Measurements from ENCODE around the gene STAP2.

The STAP2 gene, protein sequence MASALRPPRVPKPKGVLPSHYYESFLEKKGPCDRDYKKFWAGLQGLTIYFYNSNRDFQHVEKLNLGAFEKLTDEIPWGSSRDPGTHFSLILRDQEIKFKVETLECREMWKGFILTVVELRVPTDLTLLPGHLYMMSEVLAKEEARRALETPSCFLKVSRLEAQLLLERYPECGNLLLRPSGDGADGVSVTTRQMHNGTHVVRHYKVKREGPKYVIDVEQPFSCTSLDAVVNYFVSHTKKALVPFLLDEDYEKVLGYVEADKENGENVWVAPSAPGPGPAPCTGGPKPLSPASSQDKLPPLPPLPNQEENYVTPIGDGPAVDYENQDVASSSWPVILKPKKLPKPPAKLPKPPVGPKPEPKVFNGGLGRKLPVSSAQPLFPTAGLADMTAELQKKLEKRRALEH

DNA sequence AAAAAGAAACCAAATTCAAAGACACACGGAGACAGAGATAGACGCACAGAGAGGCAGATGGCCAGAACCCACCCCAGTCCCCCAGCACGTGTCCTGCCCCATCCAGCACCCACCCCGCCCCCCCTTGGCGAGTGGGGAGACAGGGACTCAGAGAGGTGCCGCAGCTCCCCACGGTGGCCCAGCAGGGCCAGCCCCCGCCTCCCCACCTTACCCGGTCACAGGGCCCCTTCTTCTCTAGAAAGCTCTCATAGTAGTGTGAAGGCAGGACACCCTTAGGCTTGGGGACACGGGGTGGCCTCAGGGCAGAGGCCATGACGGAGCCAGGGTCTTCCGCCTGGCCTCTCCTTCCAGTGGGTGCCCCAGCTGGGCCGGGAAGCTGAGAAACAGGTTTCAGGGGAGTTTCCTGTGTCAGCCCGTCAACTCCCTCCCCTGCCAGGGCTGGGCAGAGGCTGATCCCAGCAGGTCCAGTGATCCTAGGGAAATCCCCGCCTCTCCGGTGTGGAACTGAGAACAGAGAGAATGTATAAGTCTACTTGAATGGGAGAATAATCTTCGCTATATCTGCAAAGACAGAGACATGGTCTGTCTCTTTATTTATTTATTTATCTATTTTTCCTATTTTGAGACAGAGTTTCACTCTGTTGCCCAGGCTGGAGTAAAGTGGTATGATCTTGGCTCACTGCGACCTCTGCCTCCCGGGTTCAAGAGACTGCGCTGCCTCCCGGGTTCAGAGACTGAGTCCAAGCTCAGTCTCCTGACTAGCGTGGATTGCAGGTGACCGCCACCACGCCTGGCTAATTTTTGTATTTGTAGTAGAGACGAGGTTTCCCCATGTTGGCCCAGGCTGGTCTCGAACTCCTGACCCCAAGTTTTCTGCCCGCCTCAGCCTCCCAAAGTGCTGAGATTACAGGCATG, at the start of gene STAP2:
TSS of gene STAP2 (minus strand) at position 387 of the 915 bp plus-strand sequence. CDS start at position 313, 74 bp downstream.
- DNase-seq: no peak

DNA sequence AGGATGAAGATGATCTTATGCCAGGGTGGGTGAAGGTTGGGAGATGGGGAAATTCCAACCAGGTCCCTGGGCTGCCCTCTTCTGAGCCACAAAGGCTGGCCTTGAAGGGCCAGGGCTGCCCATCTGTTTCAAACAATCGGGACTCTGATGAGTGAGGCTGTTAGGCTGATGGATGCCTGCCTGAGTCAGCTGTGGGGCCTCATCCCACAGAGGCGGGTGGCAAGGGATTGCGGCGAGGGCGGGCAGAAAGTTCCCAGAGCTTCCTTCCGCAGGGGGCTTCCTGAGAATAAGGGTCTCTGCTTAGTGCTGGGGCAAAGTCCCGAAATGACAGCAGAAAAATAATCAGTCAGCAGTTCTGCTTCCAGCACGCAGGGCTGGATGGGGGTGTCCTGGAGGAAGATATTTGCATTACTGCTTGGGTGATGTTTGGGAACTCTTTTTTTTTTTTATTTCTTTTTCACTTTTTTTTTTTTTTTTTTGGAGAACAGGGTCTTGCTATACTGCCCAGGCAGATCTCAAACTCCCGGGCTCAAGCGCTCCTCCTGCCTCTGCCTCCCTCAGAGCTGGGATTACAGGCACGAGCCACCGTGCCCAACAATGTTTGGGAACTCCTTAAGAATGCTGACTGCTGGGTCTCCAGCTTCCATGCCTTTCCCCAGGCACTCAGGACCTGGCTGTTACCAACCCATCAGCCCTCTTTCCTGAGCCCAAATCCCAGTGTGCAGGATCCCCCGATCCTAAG, 47.6 kb upstream of the STAP2 start:
- DNase-seq: no peak

DNA sequence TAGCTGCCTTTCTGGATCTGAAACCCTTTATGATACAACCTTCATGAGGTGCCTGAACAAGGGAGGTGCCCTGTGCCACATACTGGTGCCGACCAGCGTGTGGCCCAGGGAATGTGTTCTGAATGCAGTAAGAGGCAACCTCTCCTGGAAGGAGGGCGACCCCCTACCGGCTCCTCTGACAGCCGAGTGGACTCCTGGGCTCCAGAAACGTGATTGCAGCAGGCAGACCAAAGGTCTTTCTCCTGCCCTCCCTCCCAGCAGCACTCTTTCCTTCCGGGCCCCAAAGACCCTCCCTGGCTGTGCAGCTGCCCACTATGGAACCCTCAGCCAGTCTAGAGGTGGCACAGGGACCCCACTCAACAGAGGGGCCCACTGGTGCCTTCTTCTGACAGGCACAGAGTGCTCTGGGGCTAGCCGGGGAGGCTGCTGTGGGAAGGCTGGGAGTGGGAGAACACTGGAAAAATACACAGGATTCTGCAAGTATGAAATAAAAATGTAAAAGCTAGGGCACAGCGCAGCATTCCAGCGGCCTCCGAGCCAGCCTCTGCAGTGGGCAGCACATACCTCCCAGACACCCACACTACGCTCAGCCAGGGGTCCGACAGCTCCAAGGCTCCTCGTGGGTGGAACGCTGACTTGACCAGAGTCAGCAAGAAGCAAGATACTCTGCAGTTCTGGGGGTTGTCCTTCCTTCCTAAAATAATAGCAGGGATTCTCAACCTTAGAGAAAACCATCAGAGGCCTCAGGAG, 46.8 kb upstream of the STAP2 start:
- no peak for DNase-seq

DNA sequence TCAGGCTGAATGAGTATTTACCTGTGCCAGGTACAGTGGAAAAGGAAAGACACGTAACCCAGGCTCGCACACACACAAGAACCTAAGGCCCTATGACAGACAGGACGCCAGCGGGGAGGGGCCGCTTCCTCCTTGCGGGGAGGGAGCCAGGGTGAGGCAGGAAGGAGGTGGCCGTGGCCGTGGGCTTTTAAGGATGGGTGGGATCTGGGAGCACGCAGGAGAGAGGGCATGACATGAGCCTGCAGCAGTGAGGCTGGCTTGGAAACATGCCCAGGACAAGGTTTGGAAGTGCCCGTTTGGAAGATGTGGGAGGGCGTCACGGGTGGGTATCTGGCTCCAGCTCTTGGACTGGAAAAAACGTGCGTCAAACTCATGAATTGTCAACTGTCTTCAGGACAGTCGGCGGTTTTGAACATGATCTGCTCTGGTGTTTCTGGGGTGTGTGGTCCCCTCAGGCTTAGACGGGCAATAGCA, 41.7 kb upstream of the STAP2 start:
- DNase-seq: no peak

DNA sequence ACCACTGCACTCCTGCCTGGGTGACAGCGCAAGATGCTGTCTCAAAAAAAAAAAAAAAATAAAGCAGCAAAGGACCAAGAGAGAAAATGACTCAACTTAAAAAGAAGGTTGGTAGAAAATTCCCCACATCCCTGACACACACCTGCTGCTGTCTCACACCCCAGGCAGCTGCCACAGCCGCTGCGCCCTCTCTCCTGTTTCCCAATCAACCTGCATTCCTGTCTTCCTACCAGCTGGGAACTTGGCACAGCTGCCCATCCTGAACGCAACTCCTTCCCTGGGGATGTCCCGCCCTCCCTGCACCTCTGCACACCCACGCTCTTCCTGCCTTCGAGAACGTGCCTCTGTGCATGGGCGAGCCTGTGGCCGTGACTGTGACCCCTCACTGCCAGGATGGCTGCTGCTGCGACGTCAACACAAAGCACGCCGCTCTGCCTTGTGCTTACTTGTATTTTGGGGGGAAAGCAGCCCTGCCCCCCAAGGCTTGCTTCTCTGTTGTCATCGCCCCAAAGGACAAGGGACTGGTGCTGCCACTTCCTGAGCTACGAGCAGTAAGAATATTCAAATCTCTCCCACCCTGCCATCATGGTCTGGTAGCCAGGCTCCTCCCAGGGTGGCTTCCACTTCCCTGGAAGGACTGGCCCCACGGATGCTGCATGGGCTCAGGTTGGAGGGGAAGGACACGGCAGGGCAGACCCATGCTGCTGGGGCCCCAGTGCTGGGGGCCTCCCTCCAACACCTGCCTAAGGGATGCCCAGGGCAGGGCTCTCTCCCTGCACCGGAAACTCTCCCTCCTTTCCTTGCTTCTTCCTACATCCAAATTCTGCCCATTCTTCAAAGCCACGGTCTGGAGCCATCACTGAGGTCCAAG, 41.0 kb upstream of the STAP2 start:
- no peak for DNase-seq

DNA sequence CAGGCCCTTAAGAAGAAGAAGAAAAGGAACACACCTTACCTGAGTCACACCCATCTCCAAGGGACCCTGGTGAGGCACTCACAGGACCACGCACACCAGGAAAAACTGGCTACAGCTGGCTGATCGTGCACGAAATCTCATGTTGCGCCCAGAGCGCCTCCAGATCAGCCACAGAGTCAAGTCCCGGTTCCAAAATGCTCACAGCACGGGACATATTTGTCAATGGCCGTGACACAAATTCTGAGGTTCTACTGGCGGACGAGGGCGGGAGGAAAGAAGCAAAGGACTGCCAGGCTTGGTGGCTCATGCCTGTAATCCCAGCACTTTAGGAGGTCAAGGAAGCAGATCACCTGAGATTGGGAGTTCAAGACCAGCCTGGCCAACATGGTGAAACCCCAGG, 40.3 kb upstream of the STAP2 start:
- DNase-seq: no peak

DNA sequence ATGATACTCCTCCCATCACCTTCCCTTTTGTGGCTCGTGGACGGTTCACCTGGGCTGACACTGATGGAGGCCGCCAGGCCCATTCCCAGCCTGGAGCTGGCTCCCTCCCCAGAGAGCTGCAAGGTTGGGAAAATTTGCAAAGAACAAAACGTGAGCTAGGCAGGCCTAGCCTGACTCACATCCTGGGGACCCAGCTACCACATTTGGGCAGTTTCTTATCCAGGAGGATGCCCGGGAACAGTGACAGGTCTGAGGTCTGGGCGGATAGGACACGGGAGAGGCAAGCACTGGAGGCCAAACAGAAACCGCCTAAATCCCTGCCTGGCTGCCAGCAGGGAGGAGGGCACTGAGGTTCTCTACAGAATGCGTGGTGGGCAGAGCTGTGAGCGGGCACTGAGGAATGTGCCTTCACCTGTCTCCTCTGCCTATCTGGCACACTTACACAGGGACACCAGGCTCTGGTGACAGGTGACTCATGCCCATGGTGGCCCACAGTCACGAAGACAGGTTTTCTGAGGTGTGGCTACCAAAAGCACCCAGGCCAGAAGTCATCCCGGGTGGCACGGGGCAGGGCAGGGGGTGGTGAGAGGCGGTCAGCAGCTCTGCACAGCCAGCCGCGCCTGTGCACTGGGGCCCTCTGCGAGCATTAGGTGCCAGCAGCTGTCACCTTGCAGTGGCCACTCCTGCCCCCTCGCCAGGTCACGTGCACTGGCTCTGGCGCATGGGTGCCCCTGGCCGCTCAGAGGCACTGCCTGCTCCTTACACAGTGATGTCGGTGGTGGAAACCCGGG, 38.6 kb upstream of the STAP2 start:
- DNase-seq: no peak

DNA sequence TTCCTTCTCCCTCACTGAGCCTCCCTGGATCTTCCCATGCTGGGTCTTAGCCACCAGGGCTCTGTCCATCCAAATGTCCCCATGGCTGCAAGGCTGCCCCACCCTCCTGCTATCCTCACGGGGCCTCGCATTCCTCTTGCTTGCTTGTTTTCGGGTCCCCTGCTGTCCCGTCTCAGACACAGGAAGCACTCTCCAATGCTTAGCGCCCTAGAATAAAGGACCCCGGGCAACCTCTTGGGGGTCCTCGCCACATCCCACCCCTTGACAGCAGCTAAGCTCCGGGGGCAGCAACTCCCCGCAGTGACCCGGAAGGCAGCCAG, 38.0 kb upstream of the STAP2 start:
- no peak for DNase-seq

DNA sequence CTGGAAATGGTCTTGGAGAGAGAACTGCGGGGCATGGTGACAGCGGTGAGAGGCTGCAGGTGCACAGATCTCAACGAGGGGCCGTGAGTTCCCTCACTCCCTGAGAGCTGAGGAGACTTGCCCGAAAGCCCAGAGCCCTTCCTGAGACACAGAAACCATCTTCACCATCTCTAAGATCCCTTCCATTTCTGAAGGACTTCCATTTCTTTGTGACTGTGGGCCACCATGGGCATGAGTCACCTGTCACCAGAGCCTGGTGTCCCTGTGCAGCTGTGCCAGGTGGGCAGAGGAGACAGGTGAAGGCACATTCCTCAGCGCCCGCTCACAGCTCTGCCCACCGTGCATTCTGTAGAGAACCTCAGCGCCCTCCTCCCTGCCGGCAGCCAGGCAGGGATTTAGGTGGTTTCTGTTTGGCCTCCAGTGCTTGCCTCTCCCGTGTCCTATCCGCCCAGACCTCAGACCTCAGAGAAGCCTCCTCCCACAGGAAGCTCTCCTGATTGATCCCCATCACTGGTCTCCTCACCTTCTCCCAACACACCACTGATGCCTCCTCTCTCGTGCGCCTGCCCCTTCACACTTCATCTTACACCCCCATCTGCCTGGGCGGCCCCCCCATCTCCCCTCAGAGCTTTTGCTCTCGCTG, 37.5 kb upstream of the STAP2 start:
- no peak for DNase-seq

DNA sequence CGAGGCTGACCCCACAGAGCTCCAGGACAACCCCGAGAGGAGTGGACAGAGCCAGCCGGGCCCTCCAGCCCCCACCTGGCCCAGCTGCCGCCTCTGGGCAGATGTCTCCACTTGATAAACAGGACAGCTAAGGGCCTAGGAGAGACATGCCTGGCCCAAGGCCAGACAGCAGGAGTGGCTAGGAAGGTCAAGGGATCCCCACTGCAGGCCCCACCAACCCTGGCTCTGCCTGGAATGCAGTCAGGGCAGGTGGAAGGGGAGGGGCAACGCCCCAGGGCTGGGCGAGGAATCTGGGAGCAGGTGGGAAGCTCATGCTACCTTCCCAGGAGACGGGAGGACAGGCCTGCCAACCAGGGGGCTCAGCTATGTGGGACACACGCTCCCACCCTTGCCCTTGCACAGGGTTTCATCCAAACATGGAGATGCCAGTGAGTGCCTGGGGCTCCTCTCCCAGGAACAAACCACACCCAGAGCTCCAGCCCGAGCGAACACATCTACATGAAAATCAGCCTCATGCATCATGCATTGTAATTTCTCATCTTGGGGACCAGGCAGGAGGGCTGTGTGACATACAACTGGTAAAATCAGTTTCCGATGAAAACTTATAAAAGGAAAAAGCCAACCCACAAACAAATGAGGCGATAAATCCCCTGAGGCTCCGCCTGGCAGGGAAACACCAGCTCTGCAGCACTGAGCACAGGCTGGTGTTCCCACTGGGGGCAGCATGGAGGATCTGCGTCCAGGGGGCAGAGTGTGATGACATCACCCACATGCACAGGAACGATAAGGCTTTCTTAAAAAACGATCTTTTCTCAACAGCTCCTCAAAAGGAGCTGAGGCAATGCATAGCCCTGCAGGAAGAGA, 36.8 kb upstream of the STAP2 start:
- no peak for DNase-seq

DNA sequence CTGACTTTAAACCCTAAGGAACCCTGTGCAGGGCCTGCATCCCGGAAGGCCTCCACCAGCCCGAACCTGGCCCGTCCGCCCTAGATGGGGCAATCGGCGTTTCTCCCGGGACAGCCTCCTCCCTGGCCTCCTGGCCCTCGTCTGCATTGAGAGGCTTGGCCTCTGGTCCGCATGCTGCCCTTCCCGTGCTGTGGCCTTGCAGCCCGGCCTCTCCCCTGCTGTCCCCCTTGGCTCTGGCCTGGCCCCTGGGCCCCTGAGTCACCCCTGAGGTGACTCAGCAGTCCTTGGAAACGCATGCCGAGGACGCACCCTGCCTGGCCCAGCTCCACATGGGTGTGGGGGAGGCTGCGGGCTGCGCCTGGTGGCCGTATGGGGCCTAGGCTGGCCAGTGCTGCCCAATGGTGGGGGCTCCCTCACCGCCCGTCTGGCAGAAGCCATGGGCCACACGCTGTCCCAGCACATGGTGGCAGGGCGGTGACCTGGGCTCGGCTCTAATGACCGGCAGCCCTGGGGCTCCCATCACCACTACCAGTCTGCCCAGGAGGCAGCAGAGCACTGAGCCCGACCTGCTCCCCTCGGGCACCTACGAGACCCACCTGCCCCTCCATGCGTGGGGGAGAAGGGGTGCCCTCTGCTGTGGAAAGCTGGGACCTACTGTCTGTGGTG, 36.0 kb upstream of the STAP2 start:
- DNase-seq: no peak

DNA sequence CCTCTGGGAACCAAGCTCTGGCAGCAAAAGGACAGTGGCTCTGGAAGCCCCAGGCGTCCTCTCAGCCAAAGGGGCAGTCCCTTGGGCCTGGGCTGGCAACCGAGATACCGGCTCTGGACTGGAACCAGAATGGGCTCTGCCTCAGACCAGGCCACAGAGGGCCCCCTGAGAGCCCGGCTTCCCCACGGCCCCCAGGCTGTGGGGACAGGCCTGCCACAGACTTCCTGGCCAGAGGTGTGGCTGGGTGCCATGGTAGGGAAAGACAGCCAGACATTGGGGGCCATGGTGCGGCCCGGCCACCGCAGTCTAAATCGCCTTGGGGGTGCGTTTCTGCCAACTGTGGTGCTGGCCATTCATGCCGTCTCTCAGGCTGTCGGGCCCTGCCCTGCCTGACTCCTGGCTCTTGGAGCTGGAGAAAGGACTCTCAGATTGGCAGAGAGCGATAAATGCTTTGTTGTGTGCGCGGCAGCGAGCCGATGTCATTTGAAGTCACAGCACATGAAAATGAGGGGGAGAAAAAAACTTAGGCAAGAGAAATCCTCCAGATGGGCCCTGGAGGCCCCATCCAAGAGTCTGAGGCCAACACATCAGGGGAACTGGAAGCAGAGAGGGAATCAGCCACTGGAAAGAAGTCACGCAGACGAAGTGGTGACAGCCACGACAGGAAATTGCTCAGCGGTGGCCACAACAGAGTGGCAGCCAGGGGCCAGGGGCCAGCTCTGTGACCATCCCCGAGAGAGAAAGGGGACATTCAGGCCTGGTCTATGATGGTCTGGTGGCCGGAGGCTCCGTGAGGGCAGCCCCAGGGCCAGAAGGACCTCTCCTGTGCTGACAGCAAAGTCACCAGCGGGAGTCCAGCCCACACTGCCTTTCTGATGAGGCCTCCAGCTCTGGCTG, 35.2 kb upstream of the STAP2 start:
- no peak for DNase-seq

DNA sequence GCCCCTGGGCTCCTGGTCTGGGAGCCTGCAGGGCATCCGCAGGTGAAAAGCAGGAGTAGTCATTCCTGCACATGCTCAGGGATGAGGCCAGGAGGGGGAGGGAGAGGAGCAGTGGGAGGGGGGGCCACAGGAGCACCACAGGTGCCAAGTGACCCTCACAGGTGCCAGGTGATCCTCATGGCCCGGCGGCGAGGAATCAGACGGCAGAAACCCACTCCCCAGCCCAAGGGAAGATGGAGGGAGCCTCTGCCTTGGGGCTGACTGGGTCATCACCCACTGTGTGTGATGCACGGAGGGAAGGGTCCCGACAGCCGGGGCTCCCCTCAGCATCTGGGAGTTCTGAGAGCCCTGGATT, 34.4 kb upstream of the STAP2 start:
- DNase-seq: no peak

DNA sequence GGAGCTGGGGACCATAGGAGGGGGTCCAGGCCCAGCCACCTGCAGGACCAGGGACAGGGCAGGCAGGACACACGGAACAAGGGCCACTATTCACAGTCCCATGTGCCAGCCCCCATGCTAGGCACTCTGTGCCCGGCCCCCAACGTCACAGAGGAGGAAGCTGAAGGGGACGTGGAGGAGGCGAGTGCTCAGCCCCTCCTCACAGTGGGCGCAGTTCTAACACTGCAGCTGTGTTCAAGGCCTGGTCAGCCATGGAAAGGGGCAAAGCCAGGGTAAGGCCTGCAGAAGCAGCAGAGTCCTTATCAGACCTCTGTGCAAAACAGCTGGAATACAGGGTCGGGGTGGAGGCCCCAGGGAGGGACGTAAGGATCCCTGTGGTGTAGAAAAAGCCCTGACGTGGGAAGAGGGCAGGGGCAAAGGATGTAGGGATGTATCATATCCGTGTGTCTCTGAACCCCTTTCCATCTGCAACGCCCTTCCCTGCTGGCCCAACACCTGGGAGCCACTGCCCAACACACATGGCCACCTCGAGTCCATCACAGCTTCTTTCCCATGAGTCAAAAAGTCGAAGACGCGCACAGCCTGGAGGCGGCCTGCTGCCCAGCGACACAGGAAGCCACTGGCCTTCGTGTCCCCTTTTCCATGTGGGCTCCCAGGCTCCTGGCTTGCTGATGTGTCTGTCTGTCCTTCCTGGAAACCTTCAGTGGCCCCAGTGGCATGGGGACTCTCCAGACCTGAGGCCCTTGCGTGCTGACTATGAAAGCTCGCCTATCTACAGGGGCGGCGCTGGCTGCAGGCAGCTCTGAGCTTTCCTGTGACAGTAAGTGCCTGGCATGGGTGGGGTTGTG, 33.8 kb upstream of the STAP2 start:
- no peak for DNase-seq

DNA sequence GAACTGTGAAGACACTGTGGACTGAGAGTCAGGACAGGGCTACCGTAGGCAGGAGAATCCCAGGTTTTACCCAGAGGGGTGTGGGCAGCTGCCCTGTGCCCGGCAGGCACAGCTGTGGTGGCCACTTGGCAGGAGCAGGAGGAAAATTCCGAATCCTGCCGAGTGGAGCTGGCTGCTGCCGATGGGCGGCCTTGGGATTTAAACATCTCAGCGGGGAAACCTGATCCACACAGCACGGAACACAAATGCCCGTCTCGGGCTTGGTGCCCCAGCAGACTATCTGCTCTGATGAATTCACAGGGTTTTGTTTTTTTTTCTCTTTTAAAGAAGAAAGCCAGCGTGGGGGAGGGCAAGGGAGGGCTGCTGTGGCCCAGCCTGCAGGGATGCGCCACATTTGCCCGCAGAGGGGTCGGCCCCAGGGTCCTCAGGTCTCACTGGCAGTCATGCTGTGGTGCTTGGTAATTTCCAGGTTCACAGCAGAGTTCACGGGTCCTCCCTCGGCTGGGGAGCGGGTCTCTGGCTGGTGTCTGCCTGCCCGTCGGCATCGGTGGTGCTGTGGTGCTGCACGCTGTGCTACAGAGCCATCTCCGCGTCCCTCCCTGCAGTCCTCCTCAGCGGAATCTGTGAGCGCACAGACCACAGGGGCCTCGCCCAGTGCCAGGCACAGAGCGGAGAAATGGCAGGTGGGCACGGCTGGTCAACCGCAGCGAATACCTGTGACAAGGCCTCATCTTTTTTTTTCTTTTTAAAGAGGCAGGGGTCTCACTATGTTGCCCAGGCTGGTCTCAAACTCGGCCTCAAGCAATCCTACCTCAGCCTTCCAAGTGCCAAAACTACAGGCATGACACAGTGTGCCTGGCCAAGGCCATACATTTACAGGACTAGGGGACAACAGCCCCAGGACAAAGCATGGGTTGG, 32.9 kb upstream of the STAP2 start:
- no peak for DNase-seq

Data from NCI-H2107 (cell line).